ENCODE results near the gene GFER.

Gene GFER

GRCh38 chr16:1990351-1991134 lies 6.5 kb downstream of the GFER start (continued):
- TF ChIP-seq TSHZ1 (tag by site-specific recombination; IDR thresholded peaks at IDR 0.05; ENCODE audit: borderline replicate concordance) (no peak), ZNF561 (tag by site-specific recombination; IDR thresholded peaks at IDR 0.05; ENCODE audit: borderline replicate concordance) (peak; percentile 53; the same call in 1 of the 2 replicates), KLF7 (tag by site-specific recombination; IDR thresholded peaks at IDR 0.05; ENCODE audit: borderline replicate concordance) (0 out of 2 replicates have a peak, but pooled peaks have one; percentile 20), ZNF404 (tag by site-specific recombination; IDR thresholded peaks at IDR 0.05) (no peak), ZBTB8A (tag by site-specific recombination; IDR thresholded peaks at IDR 0.05) (peak; percentile 20; the same call in 1 of the 2 replicates), ZNF274 (IDR thresholded peaks at IDR 0.05; ENCODE audit: low read length) (no peak), ZNF274 (tag by site-specific recombination; IDR thresholded peaks at IDR 0.05; ENCODE audit: borderline replicate concordance) (no peak), ZNF341 (tag by site-specific recombination; IDR thresholded peaks at IDR 0.05; ENCODE audit: low read depth) (peak; percentile 56), OVOL3 (tag by site-specific recombination; IDR thresholded peaks at IDR 0.05) (no peak), SP3 (tag by site-specific recombination; IDR thresholded peaks at IDR 0.05) (peak; percentile 70), ZFHX2 (tag by site-specific recombination; conservative IDR thresholded peaks at IDR 0.05) (peak; percentile 85), ZNF623 (tag by site-specific recombination; IDR thresholded peaks at IDR 0.05) (no peak), ZNF280D (tag by site-specific recombination; IDR thresholded peaks at IDR 0.05) (no peak), ZNF24 (tag by site-specific recombination; IDR thresholded peaks at IDR 0.05) (peak; percentile 28; the same call in 1 of the 2 replicates), KLF8 (tag by site-specific recombination; IDR thresholded peaks at IDR 0.05) (peak; percentile 46; the same call in 1 of the 2 replicates), ZNF362 (tag by site-specific recombination; IDR thresholded peaks at IDR 0.05) (no peak), EGR2 (tag by site-specific recombination; IDR thresholded peaks at IDR 0.05; ENCODE audit: low read depth) (peak; percentile 77), ZNF146 (tag by site-specific recombination; IDR thresholded peaks at IDR 0.05) (no peak), ZNF76 (tag by site-specific recombination; IDR thresholded peaks at IDR 0.05; ENCODE audit: borderline replicate concordance, low read depth) (no peak), ZNF350 (tag by site-specific recombination; IDR thresholded peaks at IDR 0.05) (no peak), ZNF501 (tag by site-specific recombination; IDR thresholded peaks at IDR 0.05) (peak; percentile 25; the same call in 1 of the 2 replicates), PRDM4 (tag by site-specific recombination; IDR thresholded peaks at IDR 0.05) (no peak), ZNF391 (tag by site-specific recombination; IDR thresholded peaks at IDR 0.05; ENCODE audit: borderline replicate concordance, low read depth) (peak; percentile 59; the same call in 1 of the 2 replicates), ZNF148 (tag by site-specific recombination; IDR thresholded peaks at IDR 0.05; ENCODE audit: borderline replicate concordance) (no peak), ZNF140 (tag by site-specific recombination; IDR thresholded peaks at IDR 0.05) (no peak), ZSCAN23 (tag by site-specific recombination; IDR thresholded peaks at IDR 0.05) (no peak), ZNF239 (tag by site-specific recombination; IDR thresholded peaks at IDR 0.05) (no peak)
